H1 (cell line): ENCODE data around the gene ALDH3A1. TPM values are rescaled to one million over a fixed set of nuclear protein-coding genes. Genes with fewer than 3 reads are reported as not detected.

ENCODE experiments used
- CTCF ChIA-PET: fragments of 300-600 bp; sonication (Branson Sonifier 250); formaldehyde crosslinking; loops from one replicate; lab custom pipeline; 2021; ENCODE audit not compliant: partially characterized antibody; lab: Charles Lee
- POLR2A ChIA-PET: fragments of 300-600 bp; sonication (Branson Sonifier 250); formaldehyde crosslinking; loops from one replicate; lab custom pipeline; 2021; ENCODE audit warnings: inconsistent platforms; ENCODE audit not compliant: partially characterized antibody; lab: Charles Lee
- DNase-seq, 2 experiments: peaks; one replicate each; pipeline versions ENCODE4 v3.0.0 to v3.0.0-alpha.2; 2010 to 2022; ENCODE audit warnings: low spot score in 2 of 2, low read depth in 1 of 2, mixed read lengths in 1 of 2
- FAIRE-seq: peaks from 2 replicates; lab custom pipeline; 2011; peaks lifted over from hg19 to GRCh38; lab: Jason Lieb, UNC
- H2AFZ ChIP-seq: 2 replicates; pipeline ENCODE4 v1.8.1; 2012; ENCODE audit warnings: low read length, inconsistent platforms
- H2AK5ac ChIP-seq: 2 replicates; pipeline ENCODE4 v1.6.1; 2013; ENCODE audit warnings: low read depth, low read length
- H2BK120ac ChIP-seq: replicated peaks from 2 replicates; pipeline ENCODE3; 2013; ENCODE audit warnings: low read depth, low read length, inconsistent platforms
- H2BK12ac ChIP-seq: 2 replicates; pipeline ENCODE4 v1.6.1; 2013; ENCODE audit warnings: low read depth, low read length
- H2BK15ac ChIP-seq: 2 replicates; pipeline ENCODE4 v1.6.1; 2013; ENCODE audit warnings: low read length
- H2BK20ac ChIP-seq: 2 replicates; pipeline ENCODE4 v1.6.1; 2013; ENCODE audit warnings: low read length
- H2BK5ac ChIP-seq: 2 replicates; pipeline ENCODE4 v1.6.1; 2013; ENCODE audit warnings: low read depth, low read length
- H3K14ac ChIP-seq: 2 replicates; pipeline ENCODE4 v1.6.1; 2013; ENCODE audit warnings: inconsistent platforms; ENCODE audit not compliant: insufficient read length
- H3K18ac ChIP-seq: 2 replicates; pipeline ENCODE4 v1.6.1; 2013; ENCODE audit warnings: low read length; ENCODE audit errors: extremely low read depth
- H3K23ac ChIP-seq: 2 replicates; pipeline ENCODE4 v1.6.1; 2013; ENCODE audit warnings: inconsistent platforms; ENCODE audit not compliant: insufficient read length
- H3K23me2 ChIP-seq: 2 replicates; pipeline ENCODE4 v1.6.1; 2013; ENCODE audit warnings: low read depth, low read length
- H3K27ac ChIP-seq: 2 replicates; pipeline ENCODE4 v1.6.1; 2011; ENCODE audit warnings: low read depth, low read length, inconsistent platforms
- H3K27me3 ChIP-seq, 4 experiments: replicated peaks in 1 of 4; 1 replicate in 1 of 4; 2 replicates in 3 of 4; pipeline versions ENCODE4 v1.6.1 to v1.8.1; 2011 to 2013; ENCODE audit warnings: low read length in 3 of 4, mild to moderate bottlenecking in 3 of 4, inconsistent platforms in 2 of 4, mixed read lengths in 2 of 4, moderate library complexity in 1 of 4; ENCODE audit not compliant: control insufficient read depth in 3 of 4, insufficient read depth in 3 of 4; ENCODE audit errors: extremely low read depth in 1 of 4
- H3K36me3 ChIP-seq, 4 experiments: 2 replicates each; pipeline versions ENCODE4 v1.6.1 to v1.8.1; 2011 to 2013; ENCODE audit warnings: mild to moderate bottlenecking in 4 of 4, low read length in 3 of 4, moderate library complexity in 2 of 4, control low read depth in 1 of 4, inconsistent platforms in 1 of 4; ENCODE audit not compliant: insufficient read depth in 4 of 4, control insufficient read depth in 2 of 4
- H3K4ac ChIP-seq: replicated peaks from 2 replicates; pipeline ENCODE3; 2013; ENCODE audit warnings: low read length, low read depth, mixed read lengths, inconsistent platforms; ENCODE audit not compliant: insufficient read length
- H3K4me1 ChIP-seq, 4 experiments: replicated peaks in 1 of 4; 1 replicate in 1 of 4; 2 replicates in 3 of 4; pipeline versions ENCODE4 v1.6.1 to v1.8.1; 2011 to 2013; ENCODE audit warnings: low read length in 3 of 4, inconsistent platforms in 2 of 4, mixed read lengths in 1 of 4; ENCODE audit not compliant: insufficient read depth in 4 of 4, control insufficient read depth in 3 of 4
- H3K4me2 ChIP-seq, 2 experiments: 2 replicates each; pipeline versions ENCODE4 v1.6.1 to v1.8.1; 2011 to 2013; ENCODE audit warnings: low read depth in 2 of 2, low read length in 2 of 2, control low read depth in 1 of 2, inconsistent platforms in 1 of 2, mild to moderate bottlenecking in 1 of 2; ENCODE audit not compliant: insufficient read depth in 1 of 2
- H3K4me3 ChIP-seq, 4 experiments: fragments of 200-600, 300-600 bp in 1 of 4; sonication (generic), shearing (Covaris generic), sonication (Bioruptor Twin) in 1 of 4; 2 replicates each; pipeline versions ENCODE4 v1.5.1 to v1.8.1; 2011 to 2016; ENCODE audit warnings: low read length in 4 of 4, low read depth in 3 of 4, control low read depth in 2 of 4, inconsistent platforms in 2 of 4, mild to moderate bottlenecking in 2 of 4, mixed read lengths in 1 of 4, moderate library complexity in 1 of 4; ENCODE audit not compliant: insufficient read depth in 2 of 4; ENCODE audit errors: extremely low read depth in 1 of 4
- H3K56ac ChIP-seq: replicated peaks from 2 replicates; pipeline ENCODE3; 2013; ENCODE audit warnings: low read depth, mild to moderate bottlenecking, mixed read lengths, low read length, inconsistent platforms; ENCODE audit not compliant: insufficient read length
- H3K79me1 ChIP-seq: 2 replicates; pipeline ENCODE4 v1.6.1; 2013; ENCODE audit warnings: low read depth, low read length, control low read depth
- H3K79me2 ChIP-seq, 2 experiments: 2 replicates each; pipeline versions ENCODE4 v1.6.1 to v1.8.1; 2012 to 2013; ENCODE audit warnings: low read length in 2 of 2, mild to moderate bottlenecking in 2 of 2, inconsistent platforms in 1 of 2; ENCODE audit not compliant: insufficient read depth in 2 of 2, control insufficient read depth in 1 of 2
- H3K9ac ChIP-seq, 4 experiments: replicated peaks in 1 of 4; 1 replicate in 1 of 4; 2 replicates in 3 of 4; pipeline versions ENCODE4 v1.6.1 to v1.8.1; 2011 to 2013; ENCODE audit warnings: low read depth in 3 of 4, low read length in 3 of 4, control low read depth in 2 of 4, mild to moderate bottlenecking in 2 of 4, moderate library complexity in 2 of 4, inconsistent platforms in 1 of 4; ENCODE audit errors: extremely low read depth in 1 of 4
- H3K9me3 ChIP-seq, 2 experiments: 2 replicates each; pipeline versions ENCODE4 v1.6.1 to v1.8.1; 2012 to 2013; ENCODE audit warnings: mild to moderate bottlenecking in 2 of 2, moderate library complexity in 2 of 2, control low read depth in 1 of 2, inconsistent platforms in 1 of 2, low read depth in 1 of 2, low read length in 1 of 2, mixed read lengths in 1 of 2; ENCODE audit not compliant: insufficient read depth in 2 of 2
- H4K20me1 ChIP-seq, 2 experiments: replicated peaks in 1 of 2; 2 replicates each; pipeline versions ENCODE3 to v1.8.1; 2011 to 2013; ENCODE audit warnings: inconsistent platforms in 2 of 2, low read length in 2 of 2, mild to moderate bottlenecking in 1 of 2; ENCODE audit not compliant: insufficient read depth in 2 of 2, control insufficient read depth in 1 of 2
- H4K5ac ChIP-seq: 2 replicates; pipeline ENCODE4 v1.6.1; 2013; ENCODE audit warnings: low read length, low read depth, mixed read lengths, inconsistent platforms; ENCODE audit not compliant: insufficient read length
- H4K8ac ChIP-seq: 2 replicates; pipeline ENCODE4 v1.8.0; 2013; ENCODE audit warnings: mild to moderate bottlenecking, moderate library complexity, low read length, inconsistent platforms; ENCODE audit not compliant: insufficient read depth; ENCODE audit errors: extremely low read depth
- H4K91ac ChIP-seq: replicated peaks from 2 replicates; pipeline ENCODE3; 2013; ENCODE audit warnings: low read length, mixed read lengths, inconsistent platforms; ENCODE audit not compliant: insufficient read length
- BACH1 ChIP-seq: IDR thresholded peaks from 2 replicates; pipeline ENCODE4 v1.6.1; 2012; ENCODE audit warnings: low read length, improper control_type of control experiment
- E2F6 ChIP-seq: IDR thresholded peaks from 2 replicates; pipeline ENCODE4 v1.6.1; 2012; ENCODE audit warnings: inconsistent platforms
- JUND ChIP-seq: IDR thresholded peaks from 2 replicates; pipeline ENCODE4 v1.6.1; 2011; ENCODE audit warnings: mild to moderate bottlenecking, improper control_type of control experiment, low read length
- KDM5A ChIP-seq: fragments of 200-600 bp; IDR thresholded peaks from 2 replicates; pipeline ENCODE4 v1.7.1; 2012; ENCODE audit warnings: mild to moderate bottlenecking, low read length, inconsistent platforms, mixed read lengths
- POLR2A ChIP-seq, 2 experiments: IDR thresholded peaks; 1 replicate in 1 of 2; 2 replicates in 1 of 2; pipeline ENCODE4 v1.6.1; 2011; ENCODE audit warnings: low read depth in 2 of 2, low read length in 2 of 2, mild to moderate bottlenecking in 2 of 2; ENCODE audit errors: control extremely low read depth in 1 of 2
- RBBP5 ChIP-seq: IDR thresholded peaks from 2 replicates; pipeline ENCODE4 v1.7.1; 2012; ENCODE audit warnings: low read depth, mild to moderate bottlenecking, inconsistent platforms, low read length, moderate library complexity, borderline replicate concordance
- SIN3A ChIP-seq, 2 experiments: IDR thresholded peaks in 1 of 2; conservative IDR thresholded peaks in 1 of 2; 2 replicates each; pipeline ENCODE4 v1.6.1; 2011 to 2012; ENCODE audit warnings: low read length in 2 of 2, improper control_type of control experiment in 1 of 2, low read depth in 1 of 2, mild to moderate bottlenecking in 1 of 2
- YY1 ChIP-seq: IDR thresholded peaks from 2 replicates; pipeline ENCODE4 v1.6.1; 2011; ENCODE audit warnings: low read depth, mild to moderate bottlenecking, low read length
- WGBS, 2 experiments: shearing (Covaris generic) in 1 of 2; methylation state at CpG; one replicate each; pipeline versions ENCODE4 v1.1.6 to v1.1.7; 2013 to 2015; ENCODE audit warnings: low lambda C conversion rate in 2 of 2, mixed read lengths in 2 of 2, inconsistent platforms in 1 of 2, low coverage in 1 of 2, missing lambda C conversion rate in 1 of 2; ENCODE audit not compliant: insufficient replicate concordance in 2 of 2, insufficient coverage in 1 of 2, insufficient read length in 1 of 2; ENCODE audit errors: extremely low coverage in 1 of 2, missing lambda C conversion rate in 1 of 2; 5-methylcytosine and 5-hydroxymethylcytosine counted together
- polyA plus RNA-seq, 7 experiments: library from polyadenylated mRNA; depleted of rRNA in 3 of 7; stranded (reverse) in 5 of 7; unstranded in 2 of 7; fragments of >200 nt in 5 of 7; fragments of 200-250 nt in 2 of 7; gene quantifications; 1 replicate in 5 of 7; 2 replicates in 1 of 7; 4 replicates in 1 of 7; pipeline versions ENCODE4 v1.2.1 to v1.2.3, GENCODE V29; 2011 to 2013; ENCODE audit warnings: missing spikeins in 2 of 7, mixed read lengths in 2 of 7
- total RNA-seq: library from RNA; stranded (reverse); fragmentation: NEBNext Ultra II Directional; extraction: Animal tissue kit (Norgen Biotek cat#: 25700); gene quantifications from 2 replicates; pipeline ENCODE4 v1.2.1, GENCODE V29; 2021

ALDH3A1 gene
- total and polyA plus RNA-seq, 2 of the 8 experiments (the other 6 are each of a cell fraction or from before 2014, with no cell fraction given) = 0.37 to 1.4 TPM

DNA sequence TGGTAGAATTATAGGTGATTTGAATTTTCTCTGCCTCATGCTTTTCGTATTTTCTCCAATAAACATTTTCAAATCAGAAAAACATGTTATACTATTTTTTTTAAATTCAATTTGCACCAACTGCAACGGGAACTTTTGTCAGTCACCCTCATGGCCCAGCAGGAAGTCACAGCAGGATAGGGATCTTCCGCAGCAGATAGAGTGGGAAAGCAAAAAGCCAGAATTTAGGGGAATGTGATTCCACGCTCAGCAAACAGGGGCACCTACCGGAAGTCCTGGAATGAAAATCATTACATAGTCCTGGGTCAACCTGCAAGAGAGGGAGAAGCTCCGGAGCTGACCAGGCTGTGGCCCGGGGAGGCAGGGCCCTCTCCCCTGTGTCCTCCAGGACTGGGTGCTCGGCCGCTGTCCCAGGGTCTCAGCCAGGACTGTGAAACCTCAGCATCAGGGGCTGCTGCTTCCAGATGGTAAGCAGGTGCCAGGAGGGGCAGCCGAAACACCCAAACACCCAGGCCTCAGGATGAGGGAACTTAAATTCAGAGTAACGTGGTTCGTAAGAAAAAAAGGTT is 35.6 kb downstream of the ALDH3A1 start:
- no peaks in the 10 kb centered on the region for H3K79me2 ChIP-seq
- H2BK120ac ChIP-seq = peak overlapping the region; percentile 21
- no peaks in the 10 kb centered on the region for H3K27me3 ChIP-seq
- H4K20me1 ChIP-seq = no peaks in the 10 kb centered on the region
- H3K36me3 ChIP-seq = no peaks in the 10 kb centered on the region
- no peak for DNase-seq
- no peaks in the 10 kb centered on the region for H3K23me2 ChIP-seq
- H4K91ac ChIP-seq = no peak overlapping the region
- WGBS, 2 experiments = 75% methylated on average over 12 of the region's 12 CpGs; no CpG with 5 or more reads in 1 of the 2 experiments
- H3K79me1 ChIP-seq = no peaks in the 10 kb centered on the region
- no peak overlapping the region for H2AK5ac ChIP-seq
- ChIA-PET CTCF (interaction anchor here (0.9 to 1.9 kb wide), 3 partner anchors 11 to 16 kb away, joined by 3 to 9 read pairs (median 4); no protein-coding TSS in a partner anchor), POLR2A (no interaction called here)
- no peaks in the 10 kb centered on the region for H3K9me3 ChIP-seq
- H3K4me2 ChIP-seq = no peak overlapping the region
- no peak overlapping the region for H2BK5ac ChIP-seq
- no peak overlapping the region for H4K8ac ChIP-seq
- H2AFZ ChIP-seq = no peak overlapping the region
- peaks cover 0 to 8% (median 0%) of the 10 kb centered on the region in 4 experiments; a peak in 3 of 7 replicates for H3K4me1 ChIP-seq
- H2BK20ac ChIP-seq = no peak overlapping the region
- no peak overlapping the region for H3K23ac ChIP-seq
- no peak for FAIRE-seq
- H3K18ac ChIP-seq = no peak overlapping the region
- peak overlapping the region; percentile 88; the same call in 1 of the 2 replicates for H2BK15ac ChIP-seq
- H3K4ac ChIP-seq = no peak overlapping the region
- H4K5ac ChIP-seq = no peak overlapping the region
- no peak overlapping the region for H3K56ac ChIP-seq
- H3K27ac ChIP-seq = no peak overlapping the region
- no peak overlapping the region for H3K14ac ChIP-seq
- H3K4me3 ChIP-seq = no peak overlapping the region
- H3K9ac ChIP-seq = no peak overlapping the region
- H2BK12ac ChIP-seq = no peak overlapping the region
- TF ChIP-seq RBBP5 (no peak), SIN3A (conservative IDR thresholded peaks at IDR 0.05 in 1 of 2, IDR thresholded peaks at IDR 0.05 in 1 of 2; ENCODE audit: low read depth in 1 of 2, low read length in 2 of 2) (no peak), POLR2A (IDR thresholded peaks at IDR 0.05; ENCODE audit: control extremely low read depth in 1 of 2, low read depth in 2 of 2, low read length in 2 of 2) (no peak), JUND (no peak), YY1 (no peak), E2F6 (no peak), BACH1 (no peak), KDM5A (no peak)
